Astrocyte (in vitro differentiated cells and primary cell): ENCODE data around the gene ETV5. TPM values are rescaled to one million over a fixed set of nuclear protein-coding genes. Genes with fewer than 3 reads are reported as not detected.

Experiments
- DNase-seq: peaks from one replicate; pipeline ENCODE4 v3.0.0-alpha.2; 2010; ENCODE audit warnings: low read depth
- FAIRE-seq: peaks from 2 replicates; lab custom pipeline; 2011; peaks lifted over from hg19 to GRCh38; lab: Jason Lieb, UNC
- H2AFZ ChIP-seq: 2 replicates; pipeline ENCODE4 v1.6.0; 2012; ENCODE audit warnings: low read depth, low read length, inconsistent platforms
- H3K27ac ChIP-seq: 2 replicates; pipeline ENCODE4 v1.5.1; 2011; ENCODE audit warnings: low read depth, low read length, inconsistent platforms
- H3K27me3 ChIP-seq: 2 replicates; pipeline ENCODE4 v1.6.0; 2011; ENCODE audit warnings: low read length, inconsistent platforms; ENCODE audit not compliant: insufficient read depth
- H3K36me3 ChIP-seq: 2 replicates; pipeline ENCODE4 v1.5.1; 2011; ENCODE audit warnings: low read length, inconsistent platforms; ENCODE audit not compliant: insufficient read depth
- H3K4me1 ChIP-seq: 2 replicates; pipeline ENCODE4 v1.5.1; 2011; ENCODE audit warnings: low read length, inconsistent platforms; ENCODE audit not compliant: insufficient read depth
- H3K4me2 ChIP-seq: 2 replicates; pipeline ENCODE4 v1.6.0; 2012; ENCODE audit warnings: low read length, inconsistent platforms
- H3K4me3 ChIP-seq: 2 replicates; pipeline ENCODE4 v1.5.1; 2011; ENCODE audit warnings: low read depth, mild to moderate bottlenecking, low read length, inconsistent platforms; ENCODE audit not compliant: insufficient read depth
- H3K79me2 ChIP-seq: 2 replicates; pipeline ENCODE4 v1.6.0; 2012; ENCODE audit warnings: mild to moderate bottlenecking, low read length, inconsistent platforms; ENCODE audit not compliant: insufficient read depth
- H3K9ac ChIP-seq: 2 replicates; pipeline ENCODE4 v1.6.0; 2012; ENCODE audit warnings: mild to moderate bottlenecking, low read length, inconsistent platforms
- H3K9me3 ChIP-seq: 2 replicates; pipeline ENCODE4 v1.5.1; 2012; ENCODE audit warnings: low read depth, mild to moderate bottlenecking, low read length, inconsistent platforms; ENCODE audit not compliant: insufficient read depth
- H4K20me1 ChIP-seq: 2 replicates; pipeline ENCODE4 v1.6.0; 2012; ENCODE audit warnings: low read length, inconsistent platforms; ENCODE audit not compliant: insufficient read depth
- H3K27ac Mint-ChIP-seq: one replicate; pipeline ENCODE4 v1.8.0; 2021; ENCODE audit warnings: mild to moderate bottlenecking, mixed read lengths; ENCODE audit not compliant: unreplicated experiment
- H3K27me3 Mint-ChIP-seq: one replicate; pipeline ENCODE4 v1.8.0; 2021; ENCODE audit warnings: low read depth, mixed read lengths; ENCODE audit not compliant: unreplicated experiment
- H3K36me3 Mint-ChIP-seq: one replicate; pipeline ENCODE4 v1.8.0; 2021; ENCODE audit warnings: low read depth, mixed read lengths; ENCODE audit not compliant: unreplicated experiment
- H3K4me1 Mint-ChIP-seq: one replicate; pipeline ENCODE4 v1.8.0; 2021; ENCODE audit warnings: low read depth, mixed read lengths; ENCODE audit not compliant: unreplicated experiment
- H3K4me3 Mint-ChIP-seq: one replicate; pipeline ENCODE4 v1.8.0; 2021; ENCODE audit warnings: mild to moderate bottlenecking, moderate library complexity, mixed read lengths; ENCODE audit not compliant: unreplicated experiment
- H3K9me3 Mint-ChIP-seq: one replicate; pipeline ENCODE4 v1.8.0; 2021; ENCODE audit warnings: mild to moderate bottlenecking, mixed read lengths; ENCODE audit not compliant: unreplicated experiment
- CTCF ChIP-seq: IDR thresholded peaks from 2 replicates; pipeline ENCODE4 v1.5.1; 2011; ENCODE audit warnings: low read depth, mild to moderate bottlenecking, inconsistent platforms, low read length, moderate library complexity; ENCODE audit not compliant: insufficient read depth
- EZH2 ChIP-seq: IDR thresholded peaks from 2 replicates; pipeline ENCODE4 v1.6.1; 2012; ENCODE audit warnings: mild to moderate bottlenecking, low read length, inconsistent platforms; ENCODE audit not compliant: insufficient read depth
- total RNA-seq: library from RNA; stranded (reverse); gene quantifications from 2 replicates; pipeline ENCODE4 v1.2.1, GENCODE V29; 2021

ETV5 gene
- total RNA-seq, 1 donor from 2014 or later, result 55.3 TPM

GRCh38 chr3:186105543-186105942 is 3.3 kb downstream of the ETV5 start:
- peaks cover 6% of the 10 kb centered on the region for H3K36me3 Mint-ChIP-seq
- peaks cover 40% of the 10 kb centered on the region for H3K79me2 ChIP-seq
- H3K4me1 Mint-ChIP-seq, result peaks cover 34% of the 10 kb centered on the region
- peak overlapping the region; percentile 4 for H3K27ac Mint-ChIP-seq
- H3K9ac ChIP-seq, result no peak overlapping the region
- H3K4me2 ChIP-seq, result no peak overlapping the region
- no peak for FAIRE-seq
- peaks cover 10% of the 10 kb centered on the region for H3K36me3 ChIP-seq
- H3K4me1 ChIP-seq, result peaks cover 30% of the 10 kb centered on the region
- no peak for DNase-seq
- no peak overlapping the region for H3K27ac ChIP-seq
- H3K4me3 Mint-ChIP-seq, result peak overlapping the region; percentile 0
- H3K27me3 Mint-ChIP-seq, result no peaks in the 10 kb centered on the region
- H3K4me3 ChIP-seq, result no peak overlapping the region
- H4K20me1 ChIP-seq, result peaks cover 30% of the 10 kb centered on the region
- TF ChIP-seq CTCF (no peak), EZH2 (no peak)
- no peaks in the 10 kb centered on the region for H3K27me3 ChIP-seq
- H2AFZ ChIP-seq, result no peak overlapping the region
- no peaks in the 10 kb centered on the region for H3K9me3 Mint-ChIP-seq
- no peaks in the 10 kb centered on the region for H3K9me3 ChIP-seq

DNA sequence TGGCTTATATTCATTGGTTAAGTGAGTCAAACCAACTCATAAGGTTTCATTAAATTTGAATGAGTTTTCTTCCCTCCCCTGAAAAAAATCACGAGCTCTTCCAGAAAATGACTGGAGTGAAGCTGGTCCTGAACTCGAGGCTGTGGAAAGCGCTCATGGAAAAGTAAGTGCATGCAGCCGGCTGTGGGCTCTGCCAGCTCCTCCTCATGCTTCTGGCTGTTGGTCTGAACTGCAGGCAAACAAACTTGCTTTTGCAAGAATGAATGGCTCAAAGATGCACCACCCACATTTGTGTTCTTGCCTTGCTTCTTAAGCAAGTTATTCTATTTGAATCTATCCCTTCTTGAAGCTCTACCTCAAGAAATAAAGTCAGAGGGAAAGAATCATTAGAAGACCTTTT is 6.2 kb downstream of the ETV5 start:
- no peak overlapping the region for H3K9ac ChIP-seq
- peaks cover 54% of the 10 kb centered on the region for H3K4me1 Mint-ChIP-seq
- H3K9me3 ChIP-seq, result no peaks in the 10 kb centered on the region
- H3K27ac ChIP-seq, result no peak overlapping the region
- H3K4me2 ChIP-seq, result no peak overlapping the region
- peaks cover 42% of the 10 kb centered on the region for H3K4me1 ChIP-seq
- peaks cover 10% of the 10 kb centered on the region for H3K36me3 ChIP-seq
- H3K27ac Mint-ChIP-seq, result no peak overlapping the region
- H3K27me3 ChIP-seq, result no peaks in the 10 kb centered on the region
- H3K4me3 ChIP-seq, result no peak overlapping the region
- FAIRE-seq, result no peak
- no peaks in the 10 kb centered on the region for H3K27me3 Mint-ChIP-seq
- no peak for DNase-seq
- peaks cover 6% of the 10 kb centered on the region for H3K36me3 Mint-ChIP-seq
- no peaks in the 10 kb centered on the region for H3K9me3 Mint-ChIP-seq
- H3K79me2 ChIP-seq, result peaks cover 32% of the 10 kb centered on the region
- no peak overlapping the region for H3K4me3 Mint-ChIP-seq
- H2AFZ ChIP-seq, result no peak overlapping the region
- peaks cover 44% of the 10 kb centered on the region for H4K20me1 ChIP-seq
- no peak for TF ChIP-seq CTCF
- no peak for TF ChIP-seq EZH2

DNA sequence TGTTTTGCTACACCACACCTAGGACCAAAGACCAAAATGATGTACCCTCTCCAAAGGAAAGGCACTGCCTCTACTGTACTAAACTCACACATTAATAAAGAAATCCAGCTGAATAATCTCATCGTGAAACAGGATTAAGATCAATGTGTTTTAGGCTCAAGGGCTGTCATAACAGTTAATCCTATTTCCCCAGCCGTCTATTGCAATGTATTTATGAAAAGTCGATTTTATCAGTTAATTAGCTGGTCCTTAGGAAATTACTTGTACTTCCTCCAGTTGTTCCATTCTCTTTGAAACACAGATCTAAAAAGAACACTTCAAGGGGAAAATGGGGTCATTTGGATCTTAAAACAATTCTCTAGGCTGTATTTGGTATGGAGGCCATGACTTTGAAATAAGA is 8.5 kb downstream of the ETV5 start:
- TF ChIP-seq CTCF (no peak), EZH2 (no peak)
- Mint-ChIP-seq H3K27ac (no peak overlapping the region), H3K27me3 (no peaks in the 10 kb centered on the region), H3K9me3 (no peaks in the 10 kb centered on the region), H3K36me3 (peaks cover 6% of the 10 kb centered on the region), H3K4me3 (no peak overlapping the region), H3K4me1 (peaks cover 58% of the 10 kb centered on the region)
- H3K27ac ChIP-seq, result no peak overlapping the region
- H3K4me3 ChIP-seq, result no peak overlapping the region
- peaks cover 5% of the 10 kb centered on the region for H3K36me3 ChIP-seq
- DNase-seq, result no peak
- H3K27me3 ChIP-seq, result no peaks in the 10 kb centered on the region
- H3K79me2 ChIP-seq, result peaks cover 9% of the 10 kb centered on the region
- peaks cover 42% of the 10 kb centered on the region for H4K20me1 ChIP-seq
- peaks cover 40% of the 10 kb centered on the region for H3K4me1 ChIP-seq
- FAIRE-seq, result no peak
- no peak overlapping the region for H3K9ac ChIP-seq
- no peak overlapping the region for H2AFZ ChIP-seq
- no peaks in the 10 kb centered on the region for H3K9me3 ChIP-seq
- no peak overlapping the region for H3K4me2 ChIP-seq
